CD4-positive, alpha-beta T cell (primary cell): ENCODE measurements around the gene ROPN1B. TPM values are rescaled to one million over a fixed set of nuclear protein-coding genes. Genes with fewer than 3 reads are reported as not detected.

Experiments
- ATAC-seq: fragments of 200-7000 bp; cut with Tn5 transposase; one replicate; pipeline ENCODE4 v1.10.0; 2022; ENCODE audit warnings: mild to moderate bottlenecking; ENCODE audit not compliant: poor library complexity
- CTCF ChIA-PET: fragments of 350-600 bp; sonication (Branson Sonifier 250); formaldehyde crosslinking; loops from one replicate; lab custom pipeline; 2021; ENCODE audit warnings: antibody characterized with exemption, inconsistent platforms; lab: Charles Lee
- POLR2A ChIA-PET: fragments of 350-600 bp; sonication (Branson Sonifier 250); formaldehyde crosslinking; loops from one replicate; lab custom pipeline; 2021; ENCODE audit warnings: antibody characterized with exemption, inconsistent platforms; lab: Charles Lee
- DNase-seq, 14 experiments: peaks; one replicate each; pipeline ENCODE4 v3.0.0-alpha.2; 2013 to 2020; ENCODE audit warnings: mixed read lengths in 2 of 14
- H3K27ac ChIP-seq, 2 donors: one replicate each; pipeline versions ENCODE4 v1.5.1 to v1.7.0; 2013; ENCODE audit warnings: low read length in 2 of 2, low read depth in 1 of 2, mild to moderate bottlenecking in 1 of 2
- H3K27me3 ChIP-seq, 2 experiments: 1 replicate in 1 of 2; 2 replicates in 1 of 2; pipeline versions ENCODE4 v1.6.1 to v1.7.0; 2013; ENCODE audit warnings: low read length in 2 of 2, control low read depth in 1 of 2, mild to moderate bottlenecking in 1 of 2, moderate library complexity in 1 of 2; ENCODE audit not compliant: insufficient read depth in 2 of 2, control insufficient read depth in 1 of 2
- H3K36me3 ChIP-seq: one replicate; pipeline ENCODE4 v1.6.1; 2013; ENCODE audit warnings: low read length, control low read depth; ENCODE audit not compliant: insufficient read depth
- H3K4me1 ChIP-seq: one replicate; pipeline ENCODE4 v1.6.1; 2013; ENCODE audit warnings: low read length, control low read depth; ENCODE audit not compliant: insufficient read depth
- H3K4me3 ChIP-seq: one replicate; pipeline ENCODE4 v1.5.1; 2013; ENCODE audit warnings: mild to moderate bottlenecking, low read length, moderate library complexity
- H3K9me3 ChIP-seq, 2 experiments: 1 replicate in 1 of 2; 2 replicates in 1 of 2; pipeline versions ENCODE4 v1.6.1 to v1.7.0; 2013; ENCODE audit warnings: low read length in 2 of 2, mild to moderate bottlenecking in 2 of 2, control low read depth in 1 of 2, moderate library complexity in 1 of 2; ENCODE audit not compliant: control insufficient read depth in 1 of 2, insufficient read depth in 1 of 2
- H3K27ac Mint-ChIP-seq: one replicate; pipeline ENCODE4 v1.8.0; 2020; ENCODE audit warnings: mixed read lengths
- H3K27me3 Mint-ChIP-seq: one replicate; pipeline ENCODE4 v1.8.0; 2021; ENCODE audit warnings: mixed read lengths
- H3K36me3 Mint-ChIP-seq: one replicate; pipeline ENCODE4 v1.8.0; 2021; ENCODE audit warnings: low read depth, mixed read lengths
- H3K4me1 Mint-ChIP-seq: one replicate; pipeline ENCODE4 v1.8.0; 2021; ENCODE audit warnings: low read depth, mixed read lengths
- H3K4me3 Mint-ChIP-seq: one replicate; pipeline ENCODE4 v1.8.0; 2020; ENCODE audit warnings: mild to moderate bottlenecking, mixed read lengths
- H3K9me3 Mint-ChIP-seq: one replicate; pipeline ENCODE4 v1.8.0; 2020; ENCODE audit warnings: mixed read lengths
- CTCF ChIP-seq: fragments of 200-600 bp; IDR thresholded peaks from one replicate; pipeline ENCODE4 v1.8.0; 2022; ENCODE audit warnings: antibody characterized with exemption, mild to moderate bottlenecking
- intact Hi-C, 2 experiments: fragments of 100-400 bp; cut with DNase I in 1 of 2; cut with micrococcal nuclease in 1 of 2; formaldehyde crosslinking; loops; one replicate each; pipeline versions ENCODE4 v1.15.1 to v1.9.0; 2023 to 2025; cut with DNase I, micrococcal nuclease
- total RNA-seq, 174 experiments: library from RNA in 2 of 174; stranded (reverse) in 2 of 174; gene quantifications; one replicate each; pipeline ENCODE4 v1.2.3 and lab custom pipeline; 2021 to 2026

The ROPN1B gene
- total RNA-seq, 2 experiments from 2014 or later, result 0.25 TPM; not detected in 1

- H3K36me3 Mint-ChIP-seq, result peaks cover 86% of the 10 kb centered on the region
- H3K36me3 ChIP-seq, result peaks cover 34% of the 10 kb centered on the region
Observed at GRCh38 chr3:126013751-126014156, 44.8 kb downstream of the ROPN1B start.

GRCh38 chr3:126014252-126014651, 45.3 kb downstream of the ROPN1B start:
- Histone ChIP-seq H3K27me3 (no peaks in the 10 kb centered on the region), H3K4me3 (no peak overlapping the region), H3K36me3 (peaks cover 34% of the 10 kb centered on the region), H3K4me1 (no peaks in the 10 kb centered on the region), H3K27ac (no peak overlapping the region), H3K9me3 (peaks cover 0 to 3% of the 10 kb centered on the region in 2 experiments)
- intact Hi-C loops, result no loop called here
- ATAC-seq (no peak), DNase-seq (no peak)
- no peaks in the 10 kb centered on the region for H3K9me3 Mint-ChIP-seq
- H3K36me3 Mint-ChIP-seq, result peaks cover 84% of the 10 kb centered on the region
- H3K4me1 Mint-ChIP-seq, result no peaks in the 10 kb centered on the region
- H3K27me3 Mint-ChIP-seq, result no peaks in the 10 kb centered on the region
- TF ChIP-seq CTCF, result no peak
- no peak overlapping the region for H3K4me3 Mint-ChIP-seq
- H3K27ac Mint-ChIP-seq, result no peak overlapping the region
- ChIA-PET POLR2A (no interaction called here), CTCF (no interaction called here)

More at GRCh38 chr3:126013751-126014156, 44.8 kb downstream of the ROPN1B start:
- H3K4me1 ChIP-seq, result no peaks in the 10 kb centered on the region
- ATAC-seq (no peak), DNase-seq (no peak)
- H3K27me3 ChIP-seq, result no peaks in the 10 kb centered on the region
- H3K27ac ChIP-seq, result no peak overlapping the region
- Mint-ChIP-seq H3K9me3 (no peaks in the 10 kb centered on the region), H3K4me3 (no peak overlapping the region), H3K27ac (no peak overlapping the region), H3K27me3 (no peaks in the 10 kb centered on the region), H3K4me1 (no peaks in the 10 kb centered on the region)
- H3K4me3 ChIP-seq, result no peak overlapping the region
- no peak for TF ChIP-seq CTCF
- intact Hi-C loops, result no loop called here
- ChIA-PET CTCF (no interaction called here), POLR2A (no interaction called here)
- peaks cover 0 to 3% of the 10 kb centered on the region in 2 experiments for H3K9me3 ChIP-seq

GRCh38 chr3:126015075-126015474, 46.1 kb downstream of the ROPN1B start:
- no peaks in the 10 kb centered on the region for H3K9me3 Mint-ChIP-seq
- H3K27ac Mint-ChIP-seq, result no peak overlapping the region
- DNase-seq, result no peak
- ChIA-PET POLR2A (no interaction called here), CTCF (no interaction called here)
- no peaks in the 10 kb centered on the region for H3K4me1 Mint-ChIP-seq
- Histone ChIP-seq H3K27me3 (no peaks in the 10 kb centered on the region), H3K4me3 (no peak overlapping the region), H3K27ac (no peak overlapping the region), H3K9me3 (peaks cover 0 to 3% of the 10 kb centered on the region in 2 experiments), H3K4me1 (no peaks in the 10 kb centered on the region), H3K36me3 (peaks cover 34% of the 10 kb centered on the region)
- peaks cover 78% of the 10 kb centered on the region for H3K36me3 Mint-ChIP-seq
- no peak overlapping the region for H3K4me3 Mint-ChIP-seq
- TF ChIP-seq CTCF, result no peak
- no peaks in the 10 kb centered on the region for H3K27me3 Mint-ChIP-seq
- ATAC-seq, result no peak
- intact Hi-C loops, result no loop called here
